Activated CD4-positive, CD25-positive, alpha-beta regulatory T cell treated with anti-CD3 and anti-CD28 coated beads, Interleukin-2, amount 50 U/mL, for 24 hours (primary cell): ENCODE data around the gene SLC2A13.
"Not testable (repeated sequence)": the region's sequence is repeated elsewhere in the genome, so short reads cannot be mapped to it uniquely, and the experiment has no call there.

ENCODE experiments used
- ATAC-seq, 2 donors: fragments of 150-1000 bp; cut with Tn5 transposase; one replicate each; pipeline ENCODE4 v1.10.0; 2021; ENCODE audit warnings: mild to moderate bottlenecking in 1 of 2, moderate library complexity in 1 of 2

SLC2A13 gene

GRCh38 chr12:40104461-40105264 is 1.2 kb downstream of the SLC2A13 start:
- no peak for ATAC-seq

GRCh38 chr12:40103043-40103442 is 2.8 kb downstream of the SLC2A13 start:
- ATAC-seq = no peak

GRCh38 chr12:40101747-40102146 is 4.1 kb downstream of the SLC2A13 start:
- ATAC-seq = no peak

- ATAC-seq = no peak
These were observed 6.4 kb downstream of the SLC2A13 start for GRCh38 chr12:40099423-40099853.

GRCh38 chr12:40098406-40099145 is 7.3 kb downstream of the SLC2A13 start:
- no peak for ATAC-seq

GRCh38 chr12:40093512-40093911 is 12.4 kb downstream of the SLC2A13 start:
- no peak for ATAC-seq

- no peak for ATAC-seq
These were observed 19.4 kb downstream of the SLC2A13 start for GRCh38 chr12:40086471-40086870.

- no peak for ATAC-seq
These were observed 27.6 kb downstream of the SLC2A13 start for GRCh38 chr12:40078266-40078665.

- no peak for ATAC-seq
These were observed 30.4 kb downstream of the SLC2A13 start for GRCh38 chr12:40075458-40075857.

GRCh38 chr12:40068416-40068815 is 37.5 kb downstream of the SLC2A13 start:
- ATAC-seq = no peak

GRCh38 chr12:40065636-40066035 is 40.2 kb downstream of the SLC2A13 start:
- no peak for ATAC-seq

GRCh38 chr12:40063414-40063813 is 42.5 kb downstream of the SLC2A13 start:
- no peak for ATAC-seq

- ATAC-seq = peak in 1 of 2 donors; percentile 38
These were observed 47.1 kb downstream of the SLC2A13 start for GRCh38 chr12:40058721-40059190.

GRCh38 chr12:40056373-40056772 is 49.5 kb downstream of the SLC2A13 start:
- ATAC-seq = no peak

GRCh38 chr12:40055776-40056175 is 50.1 kb downstream of the SLC2A13 start:
- no peak for ATAC-seq

- no peak for ATAC-seq
These were observed 50.7 kb downstream of the SLC2A13 start for GRCh38 chr12:40055228-40055579.

- no peak for ATAC-seq
These were observed 51.2 kb downstream of the SLC2A13 start for GRCh38 chr12:40054555-40055227.

- no peak for ATAC-seq
These were observed 56.6 kb downstream of the SLC2A13 start for GRCh38 chr12:40049268-40049667.

- ATAC-seq = not testable (repeated sequence)
These were observed 58.9 kb downstream of the SLC2A13 start for GRCh38 chr12:40047002-40047401.

GRCh38 chr12:40045656-40046055 is 60.2 kb downstream of the SLC2A13 start:
- ATAC-seq = no peak

- ATAC-seq = no peak
These were observed 61.5 kb downstream of the SLC2A13 start for GRCh38 chr12:40044396-40044795.

- no peak for ATAC-seq
These were observed 66.3 kb downstream of the SLC2A13 start for GRCh38 chr12:40039598-40039997.

GRCh38 chr12:40038619-40039018 is 67.3 kb downstream of the SLC2A13 start:
- no peak for ATAC-seq
